Measurements from ENCODE around the gene VPS13A.

- TF ChIP-seq, protein P1, sequence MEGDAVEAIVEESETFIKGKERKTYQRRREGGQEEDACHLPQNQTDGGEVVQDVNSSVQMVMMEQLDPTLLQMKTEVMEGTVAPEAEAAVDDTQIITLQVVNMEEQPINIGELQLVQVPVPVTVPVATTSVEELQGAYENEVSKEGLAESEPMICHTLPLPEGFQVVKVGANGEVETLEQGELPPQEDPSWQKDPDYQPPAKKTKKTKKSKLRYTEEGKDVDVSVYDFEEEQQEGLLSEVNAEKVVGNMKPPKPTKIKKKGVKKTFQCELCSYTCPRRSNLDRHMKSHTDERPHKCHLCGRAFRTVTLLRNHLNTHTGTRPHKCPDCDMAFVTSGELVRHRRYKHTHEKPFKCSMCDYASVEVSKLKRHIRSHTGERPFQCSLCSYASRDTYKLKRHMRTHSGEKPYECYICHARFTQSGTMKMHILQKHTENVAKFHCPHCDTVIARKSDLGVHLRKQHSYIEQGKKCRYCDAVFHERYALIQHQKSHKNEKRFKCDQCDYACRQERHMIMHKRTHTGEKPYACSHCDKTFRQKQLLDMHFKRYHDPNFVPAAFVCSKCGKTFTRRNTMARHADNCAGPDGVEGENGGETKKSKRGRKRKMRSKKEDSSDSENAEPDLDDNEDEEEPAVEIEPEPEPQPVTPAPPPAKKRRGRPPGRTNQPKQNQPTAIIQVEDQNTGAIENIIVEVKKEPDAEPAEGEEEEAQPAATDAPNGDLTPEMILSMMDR (IDR thresholded peaks at IDR 0.05 in 8 of 11, conservative IDR thresholded peaks at IDR 0.05 in 3 of 11) = peak in 8 of 11 experiments; percentile 25 to 75 (median 61)
- TF ChIP-seq POLR2A (IDR thresholded peaks at IDR 0.05) = no peak
These were observed 278.1 kb downstream of the VPS13A start for GRCh38 chr9:77455312-77455927.
